HepG2 (cell line): ENCODE measurements around the gene HNRNPC. TPM values are rescaled to one million over a fixed set of nuclear protein-coding genes. Genes with fewer than 3 reads are reported as not detected.

Source experiments
- AHR ChIP-seq: IDR thresholded peaks from 2 replicates; pipeline ENCODE4 v1.6.1; 2018; ENCODE audit warnings: missing genetic modification reagents, missing compliant biosample characterization
- BORCS8-MEF2B ChIP-seq: sonication (generic); formaldehyde crosslinking; IDR thresholded peaks from 2 replicates; pipeline ENCODE4 v1.8.0; 2022; ENCODE audit warnings: mild to moderate bottlenecking, missing genetic modification reagents
- ZNF12 ChIP-seq: sonication (generic); formaldehyde crosslinking; IDR thresholded peaks from 2 replicates; pipeline ENCODE4 v1.5.0; 2020; ENCODE audit warnings: missing genetic modification reagents
- ZNF24 ChIP-seq: fragments of 450-650 bp; IDR thresholded peaks from 2 replicates; pipeline ENCODE4 v1.6.1; 2017; ENCODE audit warnings: antibody characterized with exemption, mild to moderate bottlenecking
- ZNF292 ChIP-seq: sonication (generic); formaldehyde crosslinking; IDR thresholded peaks from 2 replicates; pipeline ENCODE4 v1.8.1; 2022; ENCODE audit warnings: mild to moderate bottlenecking, low read depth, missing genetic modification reagents, borderline replicate concordance
- ZNF546 ChIP-seq: sonication (generic); formaldehyde crosslinking; conservative IDR thresholded peaks from 2 replicates; pipeline ENCODE4 v1.8.1; 2023; ENCODE audit warnings: mild to moderate bottlenecking, missing genetic modification reagents
- ZNF747 ChIP-seq: sonication (generic); formaldehyde crosslinking; IDR thresholded peaks from 2 replicates; pipeline ENCODE4 v1.8.1; 2023; ENCODE audit warnings: missing genetic modification reagents, mild to moderate bottlenecking, borderline replicate concordance
- ZNF772 ChIP-seq: sonication (generic); formaldehyde crosslinking; IDR thresholded peaks from 2 replicates; pipeline ENCODE4 v1.5.0; 2020; ENCODE audit warnings: mild to moderate bottlenecking, missing genetic modification reagents
- polyA plus RNA-seq, 8 experiments: library from polyadenylated mRNA; depleted of rRNA in 3 of 8; stranded (reverse) in 7 of 8; unstranded in 1 of 8; fragments of >200 nt; fragmentation: Illumina TruSeq in 4 of 8; extraction: Trizol in 4 of 8; gene quantifications; 2 replicates each; pipeline versions ENCODE4 v1.2.1 to v1.2.3, GENCODE V29; 2011 to 2016; ENCODE audit warnings: low read depth in 4 of 8, missing spikeins in 1 of 8, mixed read lengths in 1 of 8; ENCODE audit not compliant: insufficient read depth in 1 of 8
- total RNA-seq, 5 experiments: library from RNA; depleted of rRNA; stranded (reverse); fragments of >200 nt; fragmentation: Illumina TruSeq; extraction: Trizol; gene quantifications; 2 replicates each; pipeline ENCODE4 v1.2.3, GENCODE V29; 2016; ENCODE audit warnings: low read depth in 1 of 5
- TF ChIP-seq, protein P1 (sequence below): sonication (generic); formaldehyde crosslinking; IDR thresholded peaks from 2 replicates; pipeline ENCODE4 v1.5.1; 2020; ENCODE audit warnings: mild to moderate bottlenecking, missing genetic modification reagents, borderline replicate concordance
- TF ChIP-seq, protein P2 (sequence below), 2 experiments: sonication (generic) in 1 of 2; formaldehyde crosslinking in 1 of 2; IDR thresholded peaks; 2 replicates each; pipeline versions ENCODE4 v1.4.0 to v1.6.1; 2018 to 2020; ENCODE audit warnings: missing genetic modification reagents in 2 of 2, borderline replicate concordance in 1 of 2, low read depth in 1 of 2, mild to moderate bottlenecking in 1 of 2, missing biosample characterization in 1 of 2
- TF ChIP-seq, protein P3 (sequence below): sonication (generic); formaldehyde crosslinking; IDR thresholded peaks from 2 replicates; pipeline ENCODE4 v1.4.0; 2020; ENCODE audit warnings: missing genetic modification reagents
- TF ChIP-seq, protein P4 (sequence below): sonication (generic); IDR thresholded peaks from 2 replicates; pipeline ENCODE4 v1.6.1; 2016; ENCODE audit warnings: low read depth, borderline replicate concordance

The HNRNPC gene
- total and polyA plus RNA-seq, 2 of the 13 experiments (the other 11 are each of a cell fraction or from before 2014, with no cell fraction given): 628 to 1,099 TPM

DNA sequence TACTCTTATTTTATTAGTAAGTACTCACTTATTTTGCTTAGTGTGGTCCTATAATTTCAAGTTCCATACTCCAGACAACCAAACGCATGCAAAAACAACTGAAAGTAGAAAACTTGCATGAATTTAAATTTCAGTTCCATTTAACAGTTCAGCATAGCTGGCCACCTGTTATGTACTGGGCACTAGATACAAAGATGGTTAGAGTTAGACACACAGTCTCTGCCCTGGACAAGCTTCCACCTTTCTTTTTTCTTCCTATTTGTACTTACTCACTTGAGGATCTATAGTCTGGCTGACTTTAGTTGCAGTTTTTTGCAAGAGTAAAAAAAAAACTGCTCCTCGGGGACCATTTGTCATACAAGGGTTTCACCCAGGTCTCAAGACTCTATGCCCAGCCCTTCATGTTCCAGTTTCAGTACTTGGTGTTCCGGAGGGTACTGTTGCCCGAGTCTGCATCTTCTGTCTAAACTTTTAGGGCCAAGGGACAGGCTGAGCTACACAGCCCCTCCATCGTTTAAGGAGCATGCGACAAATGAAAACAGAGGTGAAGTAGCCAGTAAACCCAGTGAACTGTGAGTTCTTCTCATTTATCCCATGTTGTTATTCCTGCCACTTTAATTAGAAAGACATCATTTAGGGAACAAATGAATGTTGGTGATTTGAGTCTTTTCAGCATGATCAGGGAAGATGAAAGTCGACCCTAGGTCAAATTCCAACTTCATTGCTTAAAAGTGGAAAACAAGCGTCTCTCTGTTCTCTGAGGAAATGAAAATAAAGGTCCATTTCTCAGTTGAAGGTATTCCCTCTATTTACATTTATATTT is 33.0 kb upstream of the HNRNPC start (continued):
- TF ChIP-seq, protein P1, sequence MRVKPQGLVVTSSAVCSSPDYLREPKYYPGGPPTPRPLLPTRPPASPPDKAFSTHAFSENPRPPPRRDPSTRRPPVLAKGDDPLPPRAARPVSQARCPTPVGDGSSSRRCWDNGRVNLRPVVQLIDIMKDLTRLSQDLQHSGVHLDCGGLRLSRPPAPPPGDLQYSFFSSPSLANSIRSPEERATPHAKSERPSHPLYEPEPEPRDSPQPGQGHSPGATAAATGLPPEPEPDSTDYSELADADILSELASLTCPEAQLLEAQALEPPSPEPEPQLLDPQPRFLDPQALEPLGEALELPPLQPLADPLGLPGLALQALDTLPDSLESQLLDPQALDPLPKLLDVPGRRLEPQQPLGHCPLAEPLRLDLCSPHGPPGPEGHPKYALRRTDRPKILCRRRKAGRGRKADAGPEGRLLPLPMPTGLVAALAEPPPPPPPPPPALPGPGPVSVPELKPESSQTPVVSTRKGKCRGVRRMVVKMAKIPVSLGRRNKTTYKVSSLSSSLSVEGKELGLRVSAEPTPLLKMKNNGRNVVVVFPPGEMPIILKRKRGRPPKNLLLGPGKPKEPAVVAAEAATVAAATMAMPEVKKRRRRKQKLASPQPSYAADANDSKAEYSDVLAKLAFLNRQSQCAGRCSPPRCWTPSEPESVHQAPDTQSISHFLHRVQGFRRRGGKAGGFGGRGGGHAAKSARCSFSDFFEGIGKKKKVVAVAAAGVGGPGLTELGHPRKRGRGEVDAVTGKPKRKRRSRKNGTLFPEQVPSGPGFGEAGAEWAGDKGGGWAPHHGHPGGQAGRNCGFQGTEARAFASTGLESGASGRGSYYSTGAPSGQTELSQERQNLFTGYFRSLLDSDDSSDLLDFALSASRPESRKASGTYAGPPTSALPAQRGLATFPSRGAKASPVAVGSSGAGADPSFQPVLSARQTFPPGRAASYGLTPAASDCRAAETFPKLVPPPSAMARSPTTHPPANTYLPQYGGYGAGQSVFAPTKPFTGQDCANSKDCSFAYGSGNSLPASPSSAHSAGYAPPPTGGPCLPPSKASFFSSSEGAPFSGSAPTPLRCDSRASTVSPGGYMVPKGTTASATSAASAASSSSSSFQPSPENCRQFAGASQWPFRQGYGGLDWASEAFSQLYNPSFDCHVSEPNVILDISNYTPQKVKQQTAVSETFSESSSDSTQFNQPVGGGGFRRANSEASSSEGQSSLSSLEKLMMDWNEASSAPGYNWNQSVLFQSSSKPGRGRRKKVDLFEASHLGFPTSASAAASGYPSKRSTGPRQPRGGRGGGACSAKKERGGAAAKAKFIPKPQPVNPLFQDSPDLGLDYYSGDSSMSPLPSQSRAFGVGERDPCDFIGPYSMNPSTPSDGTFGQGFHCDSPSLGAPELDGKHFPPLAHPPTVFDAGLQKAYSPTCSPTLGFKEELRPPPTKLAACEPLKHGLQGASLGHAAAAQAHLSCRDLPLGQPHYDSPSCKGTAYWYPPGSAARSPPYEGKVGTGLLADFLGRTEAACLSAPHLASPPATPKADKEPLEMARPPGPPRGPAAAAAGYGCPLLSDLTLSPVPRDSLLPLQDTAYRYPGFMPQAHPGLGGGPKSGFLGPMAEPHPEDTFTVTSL (CRISPR knock-in tag): 0 out of 2 replicates have a peak, but pooled peaks have one; percentile 32
- no peak for TF ChIP-seq ZNF546 (CRISPR knock-in tag)
- TF ChIP-seq, protein P2, sequence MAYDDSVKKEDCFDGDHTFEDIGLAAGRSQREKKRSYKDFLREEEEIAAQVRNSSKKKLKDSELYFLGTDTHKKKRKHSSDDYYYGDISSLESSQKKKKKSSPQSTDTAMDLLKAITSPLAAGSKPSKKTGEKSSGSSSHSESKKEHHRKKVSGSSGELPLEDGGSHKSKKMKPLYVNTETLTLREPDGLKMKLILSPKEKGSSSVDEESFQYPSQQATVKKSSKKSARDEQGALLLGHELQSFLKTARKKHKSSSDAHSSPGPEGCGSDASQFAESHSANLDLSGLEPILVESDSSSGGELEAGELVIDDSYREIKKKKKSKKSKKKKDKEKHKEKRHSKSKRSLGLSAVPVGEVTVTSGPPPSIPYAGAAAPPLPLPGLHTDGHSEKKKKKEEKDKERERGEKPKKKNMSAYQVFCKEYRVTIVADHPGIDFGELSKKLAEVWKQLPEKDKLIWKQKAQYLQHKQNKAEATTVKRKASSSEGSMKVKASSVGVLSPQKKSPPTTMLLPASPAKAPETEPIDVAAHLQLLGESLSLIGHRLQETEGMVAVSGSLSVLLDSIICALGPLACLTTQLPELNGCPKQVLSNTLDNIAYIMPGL (CRISPR knock-in tag; IDR thresholded peaks at IDR 0.05; ENCODE audit: borderline replicate concordance in 1 of 2, low read depth in 1 of 2): no peak
- peak; percentile 80 for TF ChIP-seq ZNF24
- no peak for TF ChIP-seq ZNF12
- TF ChIP-seq ZNF747 (CRISPR knock-in tag): no peak
- no peak for TF ChIP-seq BORCS8-MEF2B (CRISPR knock-in tag)
- no peak for TF ChIP-seq AHR (CRISPR knock-in tag)
- TF ChIP-seq, protein P3, sequence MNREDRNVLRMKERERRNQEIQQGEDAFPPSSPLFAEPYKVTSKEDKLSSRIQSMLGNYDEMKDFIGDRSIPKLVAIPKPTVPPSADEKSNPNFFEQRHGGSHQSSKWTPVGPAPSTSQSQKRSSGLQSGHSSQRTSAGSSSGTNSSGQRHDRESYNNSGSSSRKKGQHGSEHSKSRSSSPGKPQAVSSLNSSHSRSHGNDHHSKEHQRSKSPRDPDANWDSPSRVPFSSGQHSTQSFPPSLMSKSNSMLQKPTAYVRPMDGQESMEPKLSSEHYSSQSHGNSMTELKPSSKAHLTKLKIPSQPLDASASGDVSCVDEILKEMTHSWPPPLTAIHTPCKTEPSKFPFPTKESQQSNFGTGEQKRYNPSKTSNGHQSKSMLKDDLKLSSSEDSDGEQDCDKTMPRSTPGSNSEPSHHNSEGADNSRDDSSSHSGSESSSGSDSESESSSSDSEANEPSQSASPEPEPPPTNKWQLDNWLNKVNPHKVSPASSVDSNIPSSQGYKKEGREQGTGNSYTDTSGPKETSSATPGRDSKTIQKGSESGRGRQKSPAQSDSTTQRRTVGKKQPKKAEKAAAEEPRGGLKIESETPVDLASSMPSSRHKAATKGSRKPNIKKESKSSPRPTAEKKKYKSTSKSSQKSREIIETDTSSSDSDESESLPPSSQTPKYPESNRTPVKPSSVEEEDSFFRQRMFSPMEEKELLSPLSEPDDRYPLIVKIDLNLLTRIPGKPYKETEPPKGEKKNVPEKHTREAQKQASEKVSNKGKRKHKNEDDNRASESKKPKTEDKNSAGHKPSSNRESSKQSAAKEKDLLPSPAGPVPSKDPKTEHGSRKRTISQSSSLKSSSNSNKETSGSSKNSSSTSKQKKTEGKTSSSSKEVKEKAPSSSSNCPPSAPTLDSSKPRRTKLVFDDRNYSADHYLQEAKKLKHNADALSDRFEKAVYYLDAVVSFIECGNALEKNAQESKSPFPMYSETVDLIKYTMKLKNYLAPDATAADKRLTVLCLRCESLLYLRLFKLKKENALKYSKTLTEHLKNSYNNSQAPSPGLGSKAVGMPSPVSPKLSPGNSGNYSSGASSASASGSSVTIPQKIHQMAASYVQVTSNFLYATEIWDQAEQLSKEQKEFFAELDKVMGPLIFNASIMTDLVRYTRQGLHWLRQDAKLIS (CRISPR knock-in tag): no peak
- TF ChIP-seq, protein P4, sequence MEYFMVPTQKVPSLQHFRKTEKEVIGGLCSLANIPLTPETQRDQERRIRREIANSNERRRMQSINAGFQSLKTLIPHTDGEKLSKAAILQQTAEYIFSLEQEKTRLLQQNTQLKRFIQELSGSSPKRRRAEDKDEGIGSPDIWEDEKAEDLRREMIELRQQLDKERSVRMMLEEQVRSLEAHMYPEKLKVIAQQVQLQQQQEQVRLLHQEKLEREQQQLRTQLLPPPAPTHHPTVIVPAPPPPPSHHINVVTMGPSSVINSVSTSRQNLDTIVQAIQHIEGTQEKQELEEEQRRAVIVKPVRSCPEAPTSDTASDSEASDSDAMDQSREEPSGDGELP: no peak
- no peak for TF ChIP-seq ZNF292 (CRISPR knock-in tag)
- TF ChIP-seq ZNF772: no peak
